Measurements from ENCODE around the gene LSMEM2. TPM values are rescaled to one million over a fixed set of nuclear protein-coding genes. Genes with fewer than 3 reads are reported as not detected.

Gene LSMEM2
- total RNA-seq, 1 donor from 2014 or later: not detected

GRCh38 chr3:50314342-50314741 lies 35.5 kb downstream of the LSMEM2 start:
- no peak overlapping the region for H3K4me3 Mint-ChIP-seq
- no peak for DNase-seq
- no peaks in the 10 kb centered on the region for H3K27me3 Mint-ChIP-seq
- peaks cover 23% of the 10 kb centered on the region for H3K36me3 Mint-ChIP-seq (ENCODE audit: low read depth)
- intact Hi-C loops (cut with micrococcal nuclease): no loop called here
- peaks cover 20% of the 10 kb centered on the region for H3K4me1 Mint-ChIP-seq
- H3K27ac Mint-ChIP-seq: peak overlapping the region; percentile 72
- H3K9me3 Mint-ChIP-seq: no peaks in the 10 kb centered on the region

- intact Hi-C loops (cut with micrococcal nuclease): no loop called here
- H3K27me3 Mint-ChIP-seq: no peaks in the 10 kb centered on the region
- H3K27ac Mint-ChIP-seq: no peak overlapping the region
- DNase-seq: no peak
- no peaks in the 10 kb centered on the region for H3K9me3 Mint-ChIP-seq
- peaks cover 22% of the 10 kb centered on the region for H3K36me3 Mint-ChIP-seq (ENCODE audit: low read depth)
- H3K4me1 Mint-ChIP-seq: peaks cover 20% of the 10 kb centered on the region
- H3K4me3 Mint-ChIP-seq: no peak overlapping the region
Observed at GRCh38 chr3:50314816-50315215, 35.9 kb downstream of the LSMEM2 start.

- Mint-ChIP-seq H3K36me3 (ENCODE audit: low read depth) (peaks cover 21% of the 10 kb centered on the region), H3K4me1 (peaks cover 28% of the 10 kb centered on the region), H3K27ac (peak overlapping the region; percentile 2), H3K27me3 (no peaks in the 10 kb centered on the region), H3K9me3 (no peaks in the 10 kb centered on the region), H3K4me3 (peak overlapping the region; percentile 36)
- DNase-seq: peak; percentile 77
- intact Hi-C loops (cut with micrococcal nuclease): no loop called here
Observed at GRCh38 chr3:50316657-50317242, 37.9 kb downstream of the LSMEM2 start.

GRCh38 chr3:50317300-50317699 lies 38.4 kb downstream of the LSMEM2 start:
- no peak for DNase-seq
- Mint-ChIP-seq H3K9me3 (no peaks in the 10 kb centered on the region), H3K4me1 (peaks cover 29% of the 10 kb centered on the region), H3K36me3 (ENCODE audit: low read depth) (peaks cover 21% of the 10 kb centered on the region), H3K4me3 (no peak overlapping the region), H3K27me3 (no peaks in the 10 kb centered on the region), H3K27ac (no peak overlapping the region)
- intact Hi-C loops (cut with micrococcal nuclease): no loop called here

GRCh38 chr3:50318163-50318562 lies 39.3 kb downstream of the LSMEM2 start:
- no peaks in the 10 kb centered on the region for H3K27me3 Mint-ChIP-seq
- DNase-seq: no peak
- H3K4me1 Mint-ChIP-seq: peaks cover 30% of the 10 kb centered on the region
- no peaks in the 10 kb centered on the region for H3K9me3 Mint-ChIP-seq
- no peak overlapping the region for H3K27ac Mint-ChIP-seq
- H3K4me3 Mint-ChIP-seq: no peak overlapping the region
- intact Hi-C loops (cut with micrococcal nuclease): no loop called here
- peaks cover 21% of the 10 kb centered on the region for H3K36me3 Mint-ChIP-seq (ENCODE audit: low read depth)

DNA sequence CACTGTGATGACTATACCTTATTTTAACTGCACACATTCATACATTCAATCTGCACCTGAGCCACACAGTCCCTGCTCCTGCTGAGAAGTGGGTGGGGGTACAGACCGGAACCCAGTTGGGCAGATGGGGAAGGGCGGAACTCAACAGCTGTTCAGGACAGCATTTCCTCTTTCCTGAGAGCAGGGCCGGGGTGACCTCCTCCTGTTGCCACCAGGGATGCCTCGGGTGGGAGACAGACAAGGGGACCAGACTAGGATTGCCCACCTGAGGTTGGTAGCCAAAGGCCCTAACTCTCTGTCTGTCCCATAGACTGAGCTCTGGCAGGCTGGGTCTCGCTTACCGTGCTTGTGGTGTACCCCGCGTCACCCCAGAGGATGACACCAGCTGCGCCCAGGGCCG lies 39.7 kb downstream of the LSMEM2 start:
- Mint-ChIP-seq H3K36me3 (ENCODE audit: low read depth) (peaks cover 21% of the 10 kb centered on the region), H3K9me3 (no peaks in the 10 kb centered on the region), H3K4me3 (peak overlapping the region; percentile 39), H3K27ac (peak overlapping the region; percentile 53), H3K4me1 (peaks cover 30% of the 10 kb centered on the region), H3K27me3 (no peaks in the 10 kb centered on the region)
- no peak for DNase-seq
- intact Hi-C loops (cut with micrococcal nuclease): no loop called here

GRCh38 chr3:50319181-50319893 lies 40.5 kb downstream of the LSMEM2 start:
- H3K9me3 Mint-ChIP-seq: no peaks in the 10 kb centered on the region
- H3K27me3 Mint-ChIP-seq: no peaks in the 10 kb centered on the region
- peaks cover 30% of the 10 kb centered on the region for H3K4me1 Mint-ChIP-seq
- peak overlapping the region; percentile 4 for H3K4me3 Mint-ChIP-seq
- no peak overlapping the region for H3K27ac Mint-ChIP-seq
- peaks cover 20% of the 10 kb centered on the region for H3K36me3 Mint-ChIP-seq (ENCODE audit: low read depth)
- intact Hi-C loops (cut with micrococcal nuclease): no loop called here
- DNase-seq: no peak

DNA sequence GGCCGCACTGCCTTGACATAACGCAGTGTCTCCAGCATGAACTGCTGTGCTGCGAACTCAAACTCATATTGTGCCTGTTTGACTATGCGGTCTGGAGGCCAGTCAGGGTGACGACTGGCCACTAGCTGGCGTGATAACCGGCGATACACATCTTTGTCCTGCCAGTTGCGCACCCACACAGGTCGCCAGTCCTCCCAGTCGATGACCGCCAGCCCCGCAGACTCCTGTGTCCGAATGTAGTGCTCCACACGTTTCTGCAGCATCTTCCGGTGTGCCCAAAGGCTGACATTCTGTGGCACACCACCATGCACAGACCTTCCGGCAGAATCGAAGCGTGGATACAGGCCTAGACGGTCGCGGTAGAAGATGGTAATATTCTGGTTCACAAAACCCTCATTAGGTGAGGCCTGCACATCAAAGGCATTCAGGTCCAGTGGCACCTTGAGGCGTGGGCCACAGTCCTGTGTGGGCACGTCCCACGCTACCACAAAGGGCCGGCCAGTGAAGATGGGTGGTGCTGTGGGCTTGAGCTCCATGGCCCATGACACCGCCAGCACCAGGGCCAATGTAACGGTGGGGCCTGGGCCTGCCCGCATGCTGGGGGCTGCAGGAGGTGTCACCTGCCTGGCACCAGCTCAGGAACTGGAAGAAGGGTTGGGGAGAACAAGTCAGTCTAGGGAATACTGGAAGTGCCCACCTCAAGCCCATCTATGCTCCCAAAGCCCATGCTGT lies 41.2 kb downstream of the LSMEM2 start:
- Mint-ChIP-seq H3K27ac (peak overlapping the region; percentile 34), H3K27me3 (no peaks in the 10 kb centered on the region), H3K36me3 (ENCODE audit: low read depth) (peaks cover 24% of the 10 kb centered on the region), H3K4me3 (peak overlapping the region; percentile 88), H3K9me3 (no peaks in the 10 kb centered on the region), H3K4me1 (peaks cover 32% of the 10 kb centered on the region)
- intact Hi-C loops (cut with micrococcal nuclease): loop anchor here (2.0 to 10.0 kb wide), 2 partner anchors 93 to 1845 kb away; no protein-coding TSS in a partner anchor
- no peak for DNase-seq

DNA sequence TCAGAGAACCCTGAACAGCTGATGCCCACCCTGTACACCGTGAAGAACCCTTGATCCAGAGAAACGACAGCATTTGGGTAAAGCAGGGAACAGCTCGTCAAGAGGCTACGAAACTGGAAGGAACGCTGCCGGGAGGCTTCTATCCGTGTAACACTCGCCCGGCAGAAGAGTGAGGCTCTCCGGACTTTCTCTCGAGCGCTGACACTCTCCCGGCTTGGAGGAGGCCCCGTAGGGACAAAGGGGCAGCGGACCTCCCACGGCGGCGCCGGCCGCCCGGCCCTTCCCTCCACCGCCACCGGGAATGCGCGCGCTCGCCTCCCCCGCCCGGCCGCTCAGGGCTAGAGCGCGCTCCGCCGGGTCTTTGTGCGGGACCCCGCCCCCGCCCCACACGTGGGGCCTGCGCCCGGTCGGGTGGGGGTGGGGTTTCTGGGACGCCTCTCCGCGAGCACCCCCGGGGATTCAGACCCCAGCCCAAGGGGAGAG lies 42.0 kb downstream of the LSMEM2 start:
- Mint-ChIP-seq H3K4me1 (peaks cover 29% of the 10 kb centered on the region), H3K36me3 (ENCODE audit: low read depth) (peaks cover 24% of the 10 kb centered on the region), H3K27ac (peak overlapping the region; percentile 86), H3K27me3 (no peaks in the 10 kb centered on the region), H3K4me3 (peak overlapping the region; percentile 88), H3K9me3 (no peaks in the 10 kb centered on the region)
- peak; percentile 93 for DNase-seq
- intact Hi-C loops (cut with micrococcal nuclease): loop anchor here (1.0 to 10.0 kb wide), 4 partner anchors 16 to 1846 kb away; partner anchors contain the start of genes HYAL3 and NAA80

- intact Hi-C loops (cut with micrococcal nuclease): loop anchor here (1.0 to 10.0 kb wide), 4 partner anchors 16 to 1847 kb away; partner anchors contain the start of genes HYAL3 and NAA80
- peak; percentile 96 for DNase-seq
- Mint-ChIP-seq H3K27ac (peak overlapping the region; percentile 92), H3K4me3 (peak overlapping the region; percentile 88), H3K9me3 (no peaks in the 10 kb centered on the region), H3K4me1 (peaks cover 27% of the 10 kb centered on the region), H3K36me3 (ENCODE audit: low read depth) (peaks cover 21% of the 10 kb centered on the region), H3K27me3 (no peaks in the 10 kb centered on the region)
Observed at GRCh38 chr3:50321336-50322114, 42.6 kb downstream of the LSMEM2 start.

DNA sequence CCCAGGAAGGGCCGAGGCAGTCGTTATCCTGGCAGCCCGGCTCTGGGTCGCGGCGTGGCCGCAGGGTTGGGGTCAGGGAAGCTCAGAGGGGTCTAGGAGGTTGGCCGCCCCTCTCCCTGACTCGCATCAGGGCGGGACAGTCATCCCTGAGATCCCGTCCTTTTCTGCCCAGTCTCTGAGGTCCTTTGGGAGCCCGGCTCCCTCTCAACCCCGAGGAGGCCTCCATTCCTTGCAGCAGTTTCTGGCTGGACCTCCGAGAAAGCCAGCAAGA lies 43.2 kb downstream of the LSMEM2 start:
- peaks cover 18% of the 10 kb centered on the region for H3K36me3 Mint-ChIP-seq (ENCODE audit: low read depth)
- intact Hi-C loops (cut with micrococcal nuclease): loop anchor here (10.0 kb wide), 1 partner anchor 1847 kb away; no protein-coding TSS in a partner anchor

GRCh38 chr3:50322386-50323091 lies 43.7 kb downstream of the LSMEM2 start, which contains the start of gene HYAL2:
TSS of gene HYAL2 (minus strand) at chr3:50322745. CDS start at chr3:50320489, 2,256 bp downstream.
- no peak for DNase-seq

More for the DNA sequence above, 43.2 kb downstream of the LSMEM2 start:
- H3K4me1 Mint-ChIP-seq: peaks cover 27% of the 10 kb centered on the region
- DNase-seq: no peak
- no peaks in the 10 kb centered on the region for H3K9me3 Mint-ChIP-seq
- no peak overlapping the region for H3K27ac Mint-ChIP-seq
- no peaks in the 10 kb centered on the region for H3K27me3 Mint-ChIP-seq
- H3K4me3 Mint-ChIP-seq: peak overlapping the region; percentile 86

More at GRCh38 chr3:50322386-50323091, 43.7 kb downstream of the LSMEM2 start, which contains the start of gene HYAL2:
- H3K9me3 Mint-ChIP-seq: no peaks in the 10 kb centered on the region
- H3K27ac Mint-ChIP-seq: peak within 1 kb of the TSS; percentile 92
- intact Hi-C loops (cut with micrococcal nuclease): loop anchor here (10.0 kb wide), 1 partner anchor 1848 kb away; no protein-coding TSS in a partner anchor
- H3K4me3 Mint-ChIP-seq: peak within 1 kb of the TSS; percentile 86
- H3K27me3 Mint-ChIP-seq: no peaks in the 10 kb centered on the region
- H3K36me3 Mint-ChIP-seq (ENCODE audit: low read depth): peaks cover 17% of the 10 kb centered on the region
- peaks cover 28% of the 10 kb centered on the region for H3K4me1 Mint-ChIP-seq

Data from activated CD4-positive, alpha-beta T cell treated with anti-CD3 and anti-CD28 coated beads, Interleukin-2, amount 10 ng/mL, durations not matched to agents 24 days and 14 days (primary cell).